ENCODE results near the gene CCT8.

DNA sequence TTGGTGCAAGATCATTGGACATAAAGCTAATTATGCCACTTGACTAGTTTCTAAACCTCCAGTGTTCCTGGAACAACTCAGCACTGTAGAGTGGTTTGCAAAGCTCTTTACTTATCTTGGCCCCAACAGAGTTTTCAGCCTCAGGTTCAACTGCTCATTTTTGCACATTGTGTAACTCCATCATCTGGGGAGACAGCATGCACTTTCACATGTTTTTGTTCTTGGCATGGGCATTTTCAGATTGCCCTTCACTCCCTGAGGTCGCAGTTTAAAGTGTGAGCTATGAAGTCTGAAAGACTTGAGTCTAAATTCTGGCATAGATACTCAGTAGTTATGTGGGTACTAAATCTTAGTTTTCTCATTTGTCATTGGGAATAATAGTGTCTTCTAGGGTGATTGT, 43.9 kb downstream of the CCT8 start:
- TF ChIP-seq, protein P1, sequence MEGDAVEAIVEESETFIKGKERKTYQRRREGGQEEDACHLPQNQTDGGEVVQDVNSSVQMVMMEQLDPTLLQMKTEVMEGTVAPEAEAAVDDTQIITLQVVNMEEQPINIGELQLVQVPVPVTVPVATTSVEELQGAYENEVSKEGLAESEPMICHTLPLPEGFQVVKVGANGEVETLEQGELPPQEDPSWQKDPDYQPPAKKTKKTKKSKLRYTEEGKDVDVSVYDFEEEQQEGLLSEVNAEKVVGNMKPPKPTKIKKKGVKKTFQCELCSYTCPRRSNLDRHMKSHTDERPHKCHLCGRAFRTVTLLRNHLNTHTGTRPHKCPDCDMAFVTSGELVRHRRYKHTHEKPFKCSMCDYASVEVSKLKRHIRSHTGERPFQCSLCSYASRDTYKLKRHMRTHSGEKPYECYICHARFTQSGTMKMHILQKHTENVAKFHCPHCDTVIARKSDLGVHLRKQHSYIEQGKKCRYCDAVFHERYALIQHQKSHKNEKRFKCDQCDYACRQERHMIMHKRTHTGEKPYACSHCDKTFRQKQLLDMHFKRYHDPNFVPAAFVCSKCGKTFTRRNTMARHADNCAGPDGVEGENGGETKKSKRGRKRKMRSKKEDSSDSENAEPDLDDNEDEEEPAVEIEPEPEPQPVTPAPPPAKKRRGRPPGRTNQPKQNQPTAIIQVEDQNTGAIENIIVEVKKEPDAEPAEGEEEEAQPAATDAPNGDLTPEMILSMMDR (IDR thresholded peaks at IDR 0.05 in 4 of 5, conservative IDR thresholded peaks at IDR 0.05 in 1 of 5) = no peak
- no peak for TF ChIP-seq POLR2A (IDR thresholded peaks at IDR 0.05)

All from gastrocnemius medialis (tissue), 4 donors.